ENCODE measurements around the gene CMBL. TPM values are rescaled to one million over a fixed set of nuclear protein-coding genes. Genes with fewer than 3 reads are reported as not detected.

Gene CMBL
- total RNA-seq, 2 experiments from 2014 or later = 0.13 TPM; not detected in 1

DNA sequence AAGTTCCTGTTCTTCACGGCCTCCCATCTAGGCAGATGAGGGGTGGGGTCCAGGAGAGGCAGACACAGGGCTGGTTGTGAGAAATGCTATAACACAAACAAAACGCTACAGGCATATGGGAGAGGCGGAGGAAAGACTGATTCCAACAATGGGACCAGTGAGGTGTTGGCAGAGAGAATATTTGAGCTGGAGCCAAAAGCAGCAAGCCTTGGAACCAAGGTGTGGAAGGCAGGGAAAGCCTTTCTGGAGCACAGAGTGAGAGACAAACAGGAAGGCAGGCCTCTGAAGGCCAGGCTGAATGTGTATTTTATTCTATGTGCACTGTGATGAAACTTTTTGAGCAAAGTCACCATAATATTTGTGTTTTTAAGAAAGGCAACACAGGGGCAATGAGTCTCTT is 60.9 kb downstream of the CMBL start:
- Histone ChIP-seq H3K36me3 (ENCODE audit: insufficient read depth, low read length) (peaks cover 13% of the 10 kb centered on the region), H3K27ac (ENCODE audit: low read depth, low read length, poor library complexity, severe bottlenecking) (no peak overlapping the region), H2AFZ (ENCODE audit: low read length) (no peak overlapping the region), H3K9me2 (ENCODE audit: insufficient read depth, low read length) (no peaks in the 10 kb centered on the region), H3K79me2 (ENCODE audit: insufficient read depth, low read depth, low read length) (peaks cover 34% of the 10 kb centered on the region), H3K4me2 (ENCODE audit: low read length) (no peak overlapping the region), H3K9me3 (ENCODE audit: low read length) (no peaks in the 10 kb centered on the region), H3K4me1 (ENCODE audit: insufficient read depth, low read length, poor library complexity, severe bottlenecking) (peaks cover 14% of the 10 kb centered on the region), H3K4me3 (ENCODE audit: low read depth, low read length, poor library complexity, severe bottlenecking) (no peak overlapping the region), H4K20me1 (ENCODE audit: insufficient read depth, low read length) (peaks cover 11% of the 10 kb centered on the region)
- BruUV-seq (replicated peaks) = no TSS peak
- ChIA-PET CTCF (ENCODE audit: unreplicated experiment) (no interaction called here), POLR2A (interaction anchor here (0.6 kb wide), 1 partner anchor 86 kb away, joined by 6 read pairs; no protein-coding TSS in a partner anchor)
- TF ChIP-seq, protein P1, sequence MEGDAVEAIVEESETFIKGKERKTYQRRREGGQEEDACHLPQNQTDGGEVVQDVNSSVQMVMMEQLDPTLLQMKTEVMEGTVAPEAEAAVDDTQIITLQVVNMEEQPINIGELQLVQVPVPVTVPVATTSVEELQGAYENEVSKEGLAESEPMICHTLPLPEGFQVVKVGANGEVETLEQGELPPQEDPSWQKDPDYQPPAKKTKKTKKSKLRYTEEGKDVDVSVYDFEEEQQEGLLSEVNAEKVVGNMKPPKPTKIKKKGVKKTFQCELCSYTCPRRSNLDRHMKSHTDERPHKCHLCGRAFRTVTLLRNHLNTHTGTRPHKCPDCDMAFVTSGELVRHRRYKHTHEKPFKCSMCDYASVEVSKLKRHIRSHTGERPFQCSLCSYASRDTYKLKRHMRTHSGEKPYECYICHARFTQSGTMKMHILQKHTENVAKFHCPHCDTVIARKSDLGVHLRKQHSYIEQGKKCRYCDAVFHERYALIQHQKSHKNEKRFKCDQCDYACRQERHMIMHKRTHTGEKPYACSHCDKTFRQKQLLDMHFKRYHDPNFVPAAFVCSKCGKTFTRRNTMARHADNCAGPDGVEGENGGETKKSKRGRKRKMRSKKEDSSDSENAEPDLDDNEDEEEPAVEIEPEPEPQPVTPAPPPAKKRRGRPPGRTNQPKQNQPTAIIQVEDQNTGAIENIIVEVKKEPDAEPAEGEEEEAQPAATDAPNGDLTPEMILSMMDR (conservative IDR thresholded peaks at IDR 0.05; ENCODE audit: low read length) = no peak
- TF ChIP-seq EZH2phosphoT487 (IDR thresholded peaks at IDR 0.05; ENCODE audit: borderline replicate concordance, low read depth, low read length) = no peak
- intact Hi-C loops (cut with micrococcal nuclease; ENCODE audit: unreplicated experiment) = no loop called here
- DNase-seq (ENCODE audit: low spot score) = no peak

DNA sequence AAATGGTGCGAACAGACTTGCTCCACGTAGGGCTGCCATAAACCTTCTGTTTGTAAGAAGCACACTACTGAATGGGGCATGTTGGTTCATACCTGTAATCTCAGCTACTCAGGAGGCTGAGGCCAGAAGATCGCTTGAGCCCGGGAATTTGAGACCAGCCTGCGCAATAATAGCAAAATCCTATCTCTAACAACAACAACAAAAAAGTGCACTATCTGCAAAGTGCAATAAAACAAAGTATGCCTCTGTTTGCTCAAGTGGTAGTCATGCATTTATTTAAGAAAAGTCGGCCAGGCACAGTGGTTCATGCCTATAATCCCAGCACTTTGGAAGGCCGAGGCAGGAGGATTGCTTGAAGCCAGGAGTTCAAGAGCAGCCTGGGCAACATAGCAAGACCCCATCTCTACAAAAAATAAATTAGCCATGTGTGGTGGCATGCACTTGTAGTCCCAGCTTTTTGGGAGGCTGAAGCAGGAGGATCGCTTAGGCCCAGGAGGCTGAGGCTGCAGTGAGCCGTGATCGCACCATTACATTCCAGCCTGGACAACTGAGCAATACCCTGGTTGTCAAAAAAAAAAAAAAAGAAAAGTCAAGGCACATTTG is 63.3 kb downstream of the CMBL start:
- CTCF ChIA-PET (ENCODE audit: unreplicated experiment) = no interaction called here

More for the DNA sequence above, 63.3 kb downstream of the CMBL start:
- Histone ChIP-seq H3K4me2 (ENCODE audit: low read length) (no peak overlapping the region), H3K9me2 (ENCODE audit: insufficient read depth, low read length) (no peaks in the 10 kb centered on the region), H3K79me2 (ENCODE audit: insufficient read depth, low read depth, low read length) (peaks cover 17% of the 10 kb centered on the region; the same call in 1 of the 2 replicates), H3K36me3 (ENCODE audit: insufficient read depth, low read length) (no peaks in the 10 kb centered on the region), H3K4me1 (ENCODE audit: insufficient read depth, low read length, poor library complexity, severe bottlenecking) (peaks cover 9% of the 10 kb centered on the region), H3K27ac (ENCODE audit: low read depth, low read length, poor library complexity, severe bottlenecking) (no peak overlapping the region), H3K9me3 (ENCODE audit: low read length) (no peaks in the 10 kb centered on the region), H3K4me3 (ENCODE audit: low read depth, low read length, poor library complexity, severe bottlenecking) (no peak overlapping the region), H2AFZ (ENCODE audit: low read length) (no peak overlapping the region), H4K20me1 (ENCODE audit: insufficient read depth, low read length) (no peaks in the 10 kb centered on the region)
- POLR2A ChIA-PET = no interaction called here
- no peak for DNase-seq (ENCODE audit: low spot score)
- no TSS peak for BruUV-seq (replicated peaks)
- intact Hi-C loops (cut with micrococcal nuclease; ENCODE audit: unreplicated experiment) = no loop called here
- no peak for TF ChIP-seq EZH2phosphoT487 (IDR thresholded peaks at IDR 0.05; ENCODE audit: borderline replicate concordance, low read depth, low read length)
- TF ChIP-seq, protein P1 (conservative IDR thresholded peaks at IDR 0.05; ENCODE audit: low read length) = no peak
